A549 (cell line): Measurements from ENCODE around the gene RAP2B. TPM values are rescaled to one million over a fixed set of nuclear protein-coding genes. Genes with fewer than 3 reads are reported as not detected.
A peak's percentile ranks its signal among the peaks of the same experiment; 100 is the strongest.

Experiments used
- ATAC-seq, 2 experiments: fragments of 200-7000 bp in 1 of 2; fragments of >200 bp in 1 of 2; cut with Nextera tagmentation in 1 of 2; cut with Tn5 transposase in 1 of 2; 3 replicates each; pipeline versions ENCODE4 v1.8.0 to v1.9.1; 2018 to 2020; ENCODE audit warnings: mild to moderate bottlenecking in 1 of 2, moderate library complexity in 1 of 2
- CTCF ChIA-PET: fragments of 300-600 bp; sonication (Branson Sonifier 250); formaldehyde crosslinking; extraction: SDS; loops from one replicate; lab custom pipeline; 2021; ENCODE audit warnings: antibody characterized with exemption, inconsistent platforms; lab: Yijun Ruan, JAX
- POLR2A ChIA-PET: fragments of 350-600 bp; formaldehyde crosslinking; extraction: SDS; loops from one replicate; lab custom pipeline; 2021; ENCODE audit warnings: antibody characterized with exemption, inconsistent platforms; lab: Yijun Ruan, JAX
- DNase-seq, 2 experiments: peaks; one replicate each; pipeline versions ENCODE4 v3.0.0 to v3.0.0-alpha.2; 2011 to 2016; ENCODE audit warnings: low read depth in 1 of 2, low spot score in 1 of 2
- FAIRE-seq: peaks from 2 replicates; lab custom pipeline; 2011; peaks lifted over from hg19 to GRCh38; lab: Jason Lieb, UNC
- H3K27ac ChIP-seq, 2 experiments: fragments of >200 bp; sonication (Bioruptor Twin); formaldehyde crosslinking; 3 replicates each; pipeline ENCODE4 v1.5.1; 2016 to 2017
- H3K4me1 ChIP-seq: fragments of >200 bp; sonication (Bioruptor Twin); formaldehyde crosslinking; 3 replicates; pipeline ENCODE4 v1.6.1; 2016
- H3K4me2 ChIP-seq: fragments of >200 bp; sonication (Bioruptor Twin); formaldehyde crosslinking; 3 replicates; pipeline ENCODE4 v1.6.1; 2016
- H3K4me3 ChIP-seq: fragments of >200 bp; sonication (Bioruptor Twin); formaldehyde crosslinking; 3 replicates; pipeline ENCODE4 v1.5.1; 2016
- H3K9me3 ChIP-seq: fragments of >200 bp; sonication (Bioruptor Twin); formaldehyde crosslinking; 3 replicates; pipeline ENCODE4 v1.6.1; 2016
- CBX2 ChIP-seq: fragments of 200-600 bp; sonication (generic); IDR thresholded peaks from 2 replicates; pipeline ENCODE4 v1.6.1; 2016; ENCODE audit warnings: low read depth, mild to moderate bottlenecking, borderline replicate concordance
- EP300 ChIP-seq, 2 experiments: fragments of >200 bp; sonication (Bioruptor Twin); formaldehyde crosslinking; IDR thresholded peaks; 2 replicates in 1 of 2; 3 replicates in 1 of 2; pipeline ENCODE4 v1.6.1; 2016 to 2017
- FOSB ChIP-seq: fragments of 250-450 bp; sonication (Bioruptor Pico); IDR thresholded peaks from 2 replicates; pipeline ENCODE4 v1.5.0; 2020; ENCODE audit warnings: mild to moderate bottlenecking, moderate library complexity
- GATA3 ChIP-seq: IDR thresholded peaks from 2 replicates; pipeline ENCODE4 v1.6.1; 2012; ENCODE audit warnings: borderline replicate concordance
- HDAC2 ChIP-seq: fragments of 200-600 bp; sonication (generic); IDR thresholded peaks from 2 replicates; pipeline ENCODE4 v1.6.1; 2016
- HOXA7 ChIP-seq: fragments of 250-450 bp; sonication (Bioruptor Pico); IDR thresholded peaks from 2 replicates; pipeline ENCODE4 v1.5.0; 2020; ENCODE audit warnings: mild to moderate bottlenecking, moderate library complexity
- MAFK ChIP-seq: fragments of 450-650 bp; IDR thresholded peaks from 2 replicates; pipeline ENCODE4 v1.6.1; 2014; ENCODE audit not compliant: partially characterized antibody
- NFE2L2 ChIP-seq: fragments of 150-350 bp; conservative IDR thresholded peaks from 2 replicates; pipeline ENCODE4 v1.6.1; 2014; ENCODE audit warnings: low read length
- PHF8 ChIP-seq: fragments of 200-600 bp; sonication (generic); IDR thresholded peaks from 2 replicates; pipeline ENCODE4 v1.6.1; 2016; ENCODE audit warnings: low read depth, mild to moderate bottlenecking, antibody characterized with exemption, moderate library complexity, borderline replicate concordance
- POLR2A ChIP-seq: IDR thresholded peaks from 2 replicates; pipeline ENCODE4 v1.6.1; 2012; ENCODE audit warnings: mild to moderate bottlenecking, low read length
- POLR2AphosphoS2 ChIP-seq: conservative IDR thresholded peaks from 2 replicates; pipeline ENCODE4 v1.6.1; 2012; ENCODE audit warnings: low read length, improper control_type of control experiment, inconsistent platforms
- RAD21 ChIP-seq, 2 experiments: fragments of >200 bp in 1 of 2; sonication (Bioruptor Twin) in 1 of 2; formaldehyde crosslinking in 1 of 2; IDR thresholded peaks in 1 of 2; conservative IDR thresholded peaks in 1 of 2; 2 replicates in 1 of 2; 3 replicates in 1 of 2; pipeline ENCODE4 v1.6.1; 2012 to 2018; ENCODE audit warnings: inconsistent platforms in 1 of 2
- RARB ChIP-seq: fragments of 250-450 bp; sonication (Bioruptor Pico); IDR thresholded peaks from 2 replicates; pipeline ENCODE4 v1.8.0; 2021; ENCODE audit warnings: mild to moderate bottlenecking, moderate library complexity
- RCOR1 ChIP-seq: fragments of 150-350 bp; IDR thresholded peaks from 2 replicates; pipeline ENCODE4 v1.6.1; 2014; ENCODE audit warnings: antibody characterized with exemption, low read length, low read depth
- TFCP2L1 ChIP-seq: fragments of 250-450 bp; sonication (Bioruptor Pico); IDR thresholded peaks from 2 replicates; pipeline ENCODE4 v1.5.0; 2021; ENCODE audit warnings: mild to moderate bottlenecking
- ZC3H11A ChIP-seq: fragments of 450-650 bp; IDR thresholded peaks from 2 replicates; pipeline ENCODE4 v1.6.1; 2014; ENCODE audit warnings: antibody characterized with exemption, mild to moderate bottlenecking
- WGBS: methylation state at CpG from one replicate; pipeline ENCODE4 v1.1.6; 2017; ENCODE audit errors: missing lambda C conversion rate; 5-methylcytosine and 5-hydroxymethylcytosine counted together
- polyA plus RNA-seq, 4 experiments: library from polyadenylated mRNA; depleted of rRNA in 3 of 4; stranded (reverse); fragments of >200 nt; fragmentation: RNase III in 1 of 4; extraction: RNeasy Plus Mini Kit Qiagen cat#74134 plus additional on column Dnase treatment in 1 of 4; gene quantifications; 2 replicates in 3 of 4; 3 replicates in 1 of 4; pipeline ENCODE4 v1.2.3, GENCODE V29; 2011 to 2017
- TF ChIP-seq, protein P1 (sequence below): fragments of 450-650 bp; IDR thresholded peaks from 2 replicates; pipeline ENCODE4 v1.6.1; 2014; ENCODE audit warnings: antibody characterized with exemption
- TF ChIP-seq, protein P2 (sequence below): fragments of 200-600 bp; sonication (generic); IDR thresholded peaks from 2 replicates; pipeline ENCODE4 v1.6.1; 2016; ENCODE audit warnings: antibody characterized with exemption, mild to moderate bottlenecking, moderate library complexity
- TF ChIP-seq, protein P3 (sequence below): fragments of 250-450 bp; sonication (Bioruptor Pico); IDR thresholded peaks from 2 replicates; pipeline ENCODE4 v1.5.0; 2020; ENCODE audit warnings: low read depth, mild to moderate bottlenecking, moderate library complexity

RAP2B gene
- polyA plus RNA-seq, 2 of the 4 experiments (the other 2 are of a cell fraction), result 5.6 to 6.7 TPM

DNA sequence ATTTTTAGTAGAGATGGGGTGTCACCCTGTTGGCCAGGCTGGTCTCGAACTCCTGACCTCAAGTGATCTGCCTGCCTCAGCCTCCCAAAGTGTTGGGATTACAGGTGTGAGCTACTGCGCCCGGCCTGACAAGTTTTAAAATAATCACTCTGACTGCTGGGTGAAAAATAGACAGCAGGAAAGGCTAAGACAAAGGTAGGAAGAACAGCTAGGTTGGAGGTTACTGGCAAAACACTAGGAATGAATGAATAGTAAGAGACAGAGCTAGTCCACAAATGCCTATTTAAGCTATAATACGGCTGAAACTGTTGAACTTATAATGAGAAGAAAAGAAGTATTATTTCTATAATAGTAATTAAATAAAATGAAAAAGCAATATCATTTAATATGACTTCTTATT, 46.7 kb upstream of the RAP2B start:
- Histone ChIP-seq H3K4me2 (no peak overlapping the region), H3K4me1 (no peaks in the 10 kb centered on the region), H3K27ac (no peak overlapping the region), H3K4me3 (no peak overlapping the region), H3K9me3 (no peaks in the 10 kb centered on the region)
- FAIRE-seq, result no peak
- ATAC-seq, result no peak
- ChIA-PET CTCF (no interaction called here), POLR2A (no interaction called here)
- no peak for DNase-seq
- 83% methylated on average over 4 of the region's 4 CpGs for WGBS
- no peak for TF ChIP-seq PHF8
- no peak for TF ChIP-seq RARB (CRISPR knock-in tag)
- TF ChIP-seq EP300 (IDR thresholded peaks at IDR 0.05), result no peak
- TF ChIP-seq TFCP2L1 (CRISPR knock-in tag), result no peak
- TF ChIP-seq ZC3H11A, result no peak
- no peak for TF ChIP-seq POLR2AphosphoS2
- no peak for TF ChIP-seq HDAC2
- TF ChIP-seq, protein P1, sequence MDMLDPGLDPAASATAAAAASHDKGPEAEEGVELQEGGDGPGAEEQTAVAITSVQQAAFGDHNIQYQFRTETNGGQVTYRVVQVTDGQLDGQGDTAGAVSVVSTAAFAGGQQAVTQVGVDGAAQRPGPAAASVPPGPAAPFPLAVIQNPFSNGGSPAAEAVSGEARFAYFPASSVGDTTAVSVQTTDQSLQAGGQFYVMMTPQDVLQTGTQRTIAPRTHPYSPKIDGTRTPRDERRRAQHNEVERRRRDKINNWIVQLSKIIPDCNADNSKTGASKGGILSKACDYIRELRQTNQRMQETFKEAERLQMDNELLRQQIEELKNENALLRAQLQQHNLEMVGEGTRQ, result no peak
- TF ChIP-seq FOSB (CRISPR knock-in tag), result no peak
- TF ChIP-seq, all 56 proteins: peak for 0

DNA sequence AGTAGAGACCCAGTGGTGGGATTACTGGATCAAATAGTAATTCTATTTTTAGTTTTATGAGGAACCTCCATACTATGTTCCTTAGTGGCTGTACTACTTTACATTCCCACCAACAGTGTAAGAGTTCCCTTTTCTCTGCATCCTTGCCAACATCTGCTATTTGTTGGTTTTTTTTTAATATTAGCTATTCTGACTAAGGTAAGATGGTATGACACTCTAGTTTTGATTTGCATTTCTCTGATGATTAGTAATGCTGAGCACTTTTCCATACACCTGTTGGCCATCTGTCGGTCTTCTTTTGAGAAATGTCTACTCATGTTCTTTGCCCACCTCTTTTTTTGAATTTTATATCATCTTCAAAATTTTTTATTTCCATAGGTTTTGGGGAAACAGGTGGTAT, 34.2 kb upstream of the RAP2B start:
- H3K4me3 ChIP-seq, result no peak overlapping the region
- 76% methylated on average over 1 of the region's 1 CpG for WGBS
- no peak overlapping the region for H3K4me2 ChIP-seq
- peaks cover 17% of the 10 kb centered on the region for H3K4me1 ChIP-seq
- DNase-seq (no peak), FAIRE-seq (no peak), ATAC-seq (no peak)
- TF ChIP-seq HOXA7 (no peak), EP300 (IDR thresholded peaks at IDR 0.05) (no peak), PHF8 (no peak), MAFK (no peak), CBX2 (no peak), POLR2A (no peak), GATA3 (no peak), FOSB (CRISPR knock-in tag) (no peak)
- TF ChIP-seq, protein P2, sequence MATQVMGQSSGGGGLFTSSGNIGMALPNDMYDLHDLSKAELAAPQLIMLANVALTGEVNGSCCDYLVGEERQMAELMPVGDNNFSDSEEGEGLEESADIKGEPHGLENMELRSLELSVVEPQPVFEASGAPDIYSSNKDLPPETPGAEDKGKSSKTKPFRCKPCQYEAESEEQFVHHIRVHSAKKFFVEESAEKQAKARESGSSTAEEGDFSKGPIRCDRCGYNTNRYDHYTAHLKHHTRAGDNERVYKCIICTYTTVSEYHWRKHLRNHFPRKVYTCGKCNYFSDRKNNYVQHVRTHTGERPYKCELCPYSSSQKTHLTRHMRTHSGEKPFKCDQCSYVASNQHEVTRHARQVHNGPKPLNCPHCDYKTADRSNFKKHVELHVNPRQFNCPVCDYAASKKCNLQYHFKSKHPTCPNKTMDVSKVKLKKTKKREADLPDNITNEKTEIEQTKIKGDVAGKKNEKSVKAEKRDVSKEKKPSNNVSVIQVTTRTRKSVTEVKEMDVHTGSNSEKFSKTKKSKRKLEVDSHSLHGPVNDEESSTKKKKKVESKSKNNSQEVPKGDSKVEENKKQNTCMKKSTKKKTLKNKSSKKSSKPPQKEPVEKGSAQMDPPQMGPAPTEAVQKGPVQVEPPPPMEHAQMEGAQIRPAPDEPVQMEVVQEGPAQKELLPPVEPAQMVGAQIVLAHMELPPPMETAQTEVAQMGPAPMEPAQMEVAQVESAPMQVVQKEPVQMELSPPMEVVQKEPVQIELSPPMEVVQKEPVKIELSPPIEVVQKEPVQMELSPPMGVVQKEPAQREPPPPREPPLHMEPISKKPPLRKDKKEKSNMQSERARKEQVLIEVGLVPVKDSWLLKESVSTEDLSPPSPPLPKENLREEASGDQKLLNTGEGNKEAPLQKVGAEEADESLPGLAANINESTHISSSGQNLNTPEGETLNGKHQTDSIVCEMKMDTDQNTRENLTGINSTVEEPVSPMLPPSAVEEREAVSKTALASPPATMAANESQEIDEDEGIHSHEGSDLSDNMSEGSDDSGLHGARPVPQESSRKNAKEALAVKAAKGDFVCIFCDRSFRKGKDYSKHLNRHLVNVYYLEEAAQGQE, result no peak
- TF ChIP-seq, protein P3, sequence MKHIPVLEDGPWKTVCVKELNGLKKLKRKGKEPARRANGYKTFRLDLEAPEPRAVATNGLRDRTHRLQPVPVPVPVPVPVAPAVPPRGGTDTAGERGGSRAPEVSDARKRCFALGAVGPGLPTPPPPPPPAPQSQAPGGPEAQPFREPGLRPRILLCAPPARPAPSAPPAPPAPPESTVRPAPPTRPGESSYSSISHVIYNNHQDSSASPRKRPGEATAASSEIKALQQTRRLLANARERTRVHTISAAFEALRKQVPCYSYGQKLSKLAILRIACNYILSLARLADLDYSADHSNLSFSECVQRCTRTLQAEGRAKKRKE (CRISPR knock-in tag), result no peak
- ChIA-PET POLR2A (interaction anchor here (1.4 kb wide), 1 partner anchor 33 kb away, joined by 4 read pairs; no protein-coding TSS in a partner anchor), CTCF (no interaction called here)
- H3K9me3 ChIP-seq, result no peaks in the 10 kb centered on the region
- H3K27ac ChIP-seq, result no peak overlapping the region

DNA sequence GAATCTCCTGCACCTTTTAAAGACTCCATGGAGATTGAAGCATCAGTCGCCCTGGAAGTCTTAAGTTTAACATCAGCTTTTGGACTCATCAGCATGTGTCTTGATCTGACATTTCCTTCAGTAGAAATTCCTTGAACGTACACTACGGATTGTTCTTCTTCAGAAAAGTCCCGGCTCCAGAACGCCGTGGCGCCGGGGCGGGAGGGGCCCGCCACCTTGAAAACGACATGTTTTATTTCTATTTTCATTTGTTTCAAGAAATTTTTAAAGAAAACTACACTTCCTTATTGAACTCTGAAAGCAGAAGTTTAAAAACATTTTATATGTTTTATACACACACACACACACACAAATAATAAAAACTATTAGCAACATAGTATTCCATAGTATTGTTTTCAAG, 32.6 kb upstream of the RAP2B start:
- DNase-seq, result no peak
- Histone ChIP-seq H3K9me3 (no peaks in the 10 kb centered on the region), H3K4me2 (no peak overlapping the region), H3K4me1 (peaks cover 17% of the 10 kb centered on the region), H3K27ac (peak overlapping the region in 1 of 2 experiments; percentile 46; a peak in 1 of 6 replicates), H3K4me3 (no peak overlapping the region)
- WGBS, result 92% methylated on average over 11 of the region's 11 CpGs
- POLR2A ChIA-PET, result interaction anchor here (2.0 kb wide), 1 partner anchor 31 kb away, joined by 15 read pairs; no protein-coding TSS in a partner anchor
- CTCF ChIA-PET, result no interaction called here
- no peak for FAIRE-seq
- ATAC-seq, result no peak
- TF ChIP-seq PHF8, result no peak
- TF ChIP-seq MAFK, result no peak
- TF ChIP-seq, protein P1, result no peak
- TF ChIP-seq RCOR1, result no peak
- TF ChIP-seq NFE2L2, result no peak
- TF ChIP-seq RAD21 (conservative IDR thresholded peaks at IDR 0.05 in 1 of 2, IDR thresholded peaks at IDR 0.05 in 1 of 2), result no peak
